ENCODE data around the gene RDX. TPM values are rescaled to one million over a fixed set of nuclear protein-coding genes. Genes with fewer than 3 reads are reported as not detected.
A peak's percentile ranks its signal among the peaks of the same experiment; 100 is the strongest.

RDX gene
- total RNA-seq (100 to 1,000 TPM; 110 to 144 TPM), polyA plus RNA-seq (10 to 100 TPM; 22.6 to 32.7 TPM)
- long read RNA-seq, donor 1, full-length matches to known transcripts, result 3 of 70 reads
- long read RNA-seq, donor 1, partial matches to known transcripts, result 43 of 70 reads
- long read RNA-seq, donor 1, other reads (novel, unspliced or antisense), result 24 of 70 reads
- long read RNA-seq, donor 2, full-length matches to known transcripts, result 9 of 70 reads
- long read RNA-seq, donor 2, partial matches to known transcripts, result 32 of 70 reads
- long read RNA-seq, donor 2, other reads (novel, unspliced or antisense), result 29 of 70 reads

- H3K27ac ChIP-seq (ENCODE audit: low read depth in 1 of 2, low read length in 2 of 2), result peak within 1 kb of the TSS; percentile 87 to 94
- peak; percentile 88 for ATAC-seq (ENCODE audit: low FRiP score)
Observed at GRCh38 chr11:110296226-110297075, at the start of gene RDX. Gene RDX (minus strand): TSS chr11:110296614. CDS start chr11:110279692, 16,922 bp downstream.

GRCh38 chr11:110345743-110346142 lies 49.3 kb upstream of the RDX start:
- ATAC-seq (ENCODE audit: low FRiP score) (no peak), DNase-seq (no peak)
- no peak overlapping the region for H3K4me3 ChIP-seq (ENCODE audit: low read length in 2 of 2)
- H3K9me3 ChIP-seq (ENCODE audit: control insufficient read depth, low read length), result no peaks in the 10 kb centered on the region
- H3K27ac ChIP-seq (ENCODE audit: low read depth in 1 of 2, low read length in 2 of 2), result no peak overlapping the region
- intact Hi-C loops (cut with DNase I), result no loop called here
- H3K4me1 ChIP-seq (ENCODE audit: control insufficient read depth in 1 of 2, insufficient read depth in 2 of 2, low read length in 2 of 2), result no peaks in the 10 kb centered on the region
- no peaks in the 10 kb centered on the region for H3K36me3 ChIP-seq (ENCODE audit: control insufficient read depth in 1 of 2, insufficient read depth in 2 of 2, low read length in 1 of 2)
- 76 to 83% methylated on average over 3 of the region's 3 CpGs for WGBS, 2 donors
- H3K27me3 ChIP-seq (ENCODE audit: control insufficient read depth in 1 of 2, insufficient read depth in 2 of 2, low read length in 1 of 2), result no peaks in the 10 kb centered on the region

More at GRCh38 chr11:110296226-110297075, at the start of gene RDX:
- Histone ChIP-seq H3K9me3 (ENCODE audit: control insufficient read depth, low read length) (no peaks in the 10 kb centered on the region), H3K36me3 (ENCODE audit: control insufficient read depth in 1 of 2, insufficient read depth in 2 of 2, low read length in 1 of 2) (no peaks in the 10 kb centered on the region), H3K27me3 (ENCODE audit: control insufficient read depth in 1 of 2, insufficient read depth in 2 of 2, low read length in 1 of 2) (no peaks in the 10 kb centered on the region), H3K4me1 (ENCODE audit: control insufficient read depth in 1 of 2, insufficient read depth in 2 of 2, low read length in 2 of 2) (no peaks in the 10 kb centered on the region), H3K4me3 (ENCODE audit: low read length in 2 of 2) (peak within 1 kb of the TSS; percentile 74 to 96)
- 0% methylated on average over 77 to 113 of the region's 113 CpGs for WGBS, 2 donors
- intact Hi-C loops (cut with DNase I), result loop anchor here (2.0 to 10.0 kb wide), 4 partner anchors 78 to 204 kb away; partner anchors contain the start of genes FDX1 (in 1 of the 2) and ZC3H12C (in 1 of the 2)
- peak; percentile 86 to 93 for DNase-seq

GRCh38 chr11:110340436-110340835 lies 44.0 kb upstream of the RDX start:
- 66 to 78% methylated on average over 2 of the region's 2 CpGs for WGBS, 2 donors
- ATAC-seq (ENCODE audit: low FRiP score) (no peak), DNase-seq (no peak)
- no peaks in the 10 kb centered on the region for H3K36me3 ChIP-seq (ENCODE audit: control insufficient read depth in 1 of 2, insufficient read depth in 2 of 2, low read length in 1 of 2)
- no peak overlapping the region for H3K27ac ChIP-seq (ENCODE audit: low read depth in 1 of 2, low read length in 2 of 2)
- intact Hi-C loops (cut with DNase I), result no loop called here
- H3K27me3 ChIP-seq (ENCODE audit: control insufficient read depth in 1 of 2, insufficient read depth in 2 of 2, low read length in 1 of 2), result no peaks in the 10 kb centered on the region
- no peaks in the 10 kb centered on the region for H3K9me3 ChIP-seq (ENCODE audit: control insufficient read depth, low read length)
- H3K4me3 ChIP-seq (ENCODE audit: low read length in 2 of 2), result no peak overlapping the region
- H3K4me1 ChIP-seq (ENCODE audit: control insufficient read depth in 1 of 2, insufficient read depth in 2 of 2, low read length in 2 of 2), result no peaks in the 10 kb centered on the region

GRCh38 chr11:110339456-110340250 lies 43.2 kb upstream of the RDX start:
- H3K9me3 ChIP-seq (ENCODE audit: control insufficient read depth, low read length), result no peaks in the 10 kb centered on the region
- DNase-seq, result no peak
- H3K4me3 ChIP-seq (ENCODE audit: low read length in 2 of 2), result no peak overlapping the region
- no peak overlapping the region for H3K27ac ChIP-seq (ENCODE audit: low read depth in 1 of 2, low read length in 2 of 2)
- no peaks in the 10 kb centered on the region for H3K4me1 ChIP-seq (ENCODE audit: control insufficient read depth in 1 of 2, insufficient read depth in 2 of 2, low read length in 2 of 2)
- H3K36me3 ChIP-seq (ENCODE audit: control insufficient read depth in 1 of 2, insufficient read depth in 2 of 2, low read length in 1 of 2), result no peaks in the 10 kb centered on the region
- no peak for ATAC-seq (ENCODE audit: low FRiP score)
- intact Hi-C loops (cut with DNase I), result no loop called here
- WGBS, 2 donors, result 88 to 94% methylated on average over 3 of the region's 3 CpGs
- H3K27me3 ChIP-seq (ENCODE audit: control insufficient read depth in 1 of 2, insufficient read depth in 2 of 2, low read length in 1 of 2), result no peaks in the 10 kb centered on the region

- no peaks in the 10 kb centered on the region for H3K36me3 ChIP-seq (ENCODE audit: control insufficient read depth in 1 of 2, insufficient read depth in 2 of 2, low read length in 1 of 2)
- H3K4me1 ChIP-seq (ENCODE audit: control insufficient read depth in 1 of 2, insufficient read depth in 2 of 2, low read length in 2 of 2), result no peaks in the 10 kb centered on the region
- DNase-seq (no peak), ATAC-seq (ENCODE audit: low FRiP score) (no peak)
- no peak overlapping the region for H3K4me3 ChIP-seq (ENCODE audit: low read length in 2 of 2)
- H3K27ac ChIP-seq (ENCODE audit: low read depth in 1 of 2, low read length in 2 of 2), result no peak overlapping the region
- H3K9me3 ChIP-seq (ENCODE audit: control insufficient read depth, low read length), result no peaks in the 10 kb centered on the region
- intact Hi-C loops (cut with DNase I), result no loop called here
- WGBS, 2 donors, result 60 to 62% methylated on average over 5 of the region's 5 CpGs
- H3K27me3 ChIP-seq (ENCODE audit: control insufficient read depth in 1 of 2, insufficient read depth in 2 of 2, low read length in 1 of 2), result no peaks in the 10 kb centered on the region
Observed at GRCh38 chr11:110338684-110339083, 42.3 kb upstream of the RDX start.

GRCh38 chr11:110337570-110338193 lies 41.3 kb upstream of the RDX start:
- intact Hi-C loops (cut with DNase I), result no loop called here
- Histone ChIP-seq H3K27me3 (ENCODE audit: control insufficient read depth in 1 of 2, insufficient read depth in 2 of 2, low read length in 1 of 2) (no peaks in the 10 kb centered on the region), H3K9me3 (ENCODE audit: control insufficient read depth, low read length) (no peaks in the 10 kb centered on the region), H3K36me3 (ENCODE audit: control insufficient read depth in 1 of 2, insufficient read depth in 2 of 2, low read length in 1 of 2) (no peaks in the 10 kb centered on the region), H3K4me1 (ENCODE audit: control insufficient read depth in 1 of 2, insufficient read depth in 2 of 2, low read length in 2 of 2) (no peaks in the 10 kb centered on the region), H3K4me3 (ENCODE audit: low read length in 2 of 2) (no peak overlapping the region), H3K27ac (ENCODE audit: low read depth in 1 of 2, low read length in 2 of 2) (no peak overlapping the region)
- no peak for ATAC-seq (ENCODE audit: low FRiP score)
- WGBS, 2 donors, result 65 to 78% methylated on average over 4 of the region's 4 CpGs
- DNase-seq, result no peak

GRCh38 chr11:110336054-110336453 lies 39.6 kb upstream of the RDX start:
- Histone ChIP-seq H3K27me3 (ENCODE audit: control insufficient read depth in 1 of 2, insufficient read depth in 2 of 2, low read length in 1 of 2) (no peaks in the 10 kb centered on the region), H3K4me1 (ENCODE audit: control insufficient read depth in 1 of 2, insufficient read depth in 2 of 2, low read length in 2 of 2) (no peaks in the 10 kb centered on the region), H3K27ac (ENCODE audit: low read depth in 1 of 2, low read length in 2 of 2) (no peak overlapping the region), H3K4me3 (ENCODE audit: low read length in 2 of 2) (no peak overlapping the region), H3K36me3 (ENCODE audit: control insufficient read depth in 1 of 2, insufficient read depth in 2 of 2, low read length in 1 of 2) (no peaks in the 10 kb centered on the region), H3K9me3 (ENCODE audit: control insufficient read depth, low read length) (no peaks in the 10 kb centered on the region)
- ATAC-seq (ENCODE audit: low FRiP score) (no peak), DNase-seq (no peak)
- intact Hi-C loops (cut with DNase I), result no loop called here
- 57 to 71% methylated on average over 3 of the region's 3 CpGs for WGBS, 2 donors

- intact Hi-C loops (cut with DNase I), result no loop called here
- Histone ChIP-seq H3K27ac (ENCODE audit: low read depth in 1 of 2, low read length in 2 of 2) (no peak overlapping the region), H3K27me3 (ENCODE audit: control insufficient read depth in 1 of 2, insufficient read depth in 2 of 2, low read length in 1 of 2) (no peaks in the 10 kb centered on the region), H3K4me3 (ENCODE audit: low read length in 2 of 2) (no peak overlapping the region), H3K9me3 (ENCODE audit: control insufficient read depth, low read length) (no peaks in the 10 kb centered on the region), H3K36me3 (ENCODE audit: control insufficient read depth in 1 of 2, insufficient read depth in 2 of 2, low read length in 1 of 2) (no peaks in the 10 kb centered on the region), H3K4me1 (ENCODE audit: control insufficient read depth in 1 of 2, insufficient read depth in 2 of 2, low read length in 2 of 2) (no peaks in the 10 kb centered on the region)
- DNase-seq (no peak), ATAC-seq (ENCODE audit: low FRiP score) (no peak)
- 93 to 94% methylated on average over 4 of the region's 4 CpGs for WGBS, 2 donors
Observed at GRCh38 chr11:110335358-110335757, 38.9 kb upstream of the RDX start.
